AG09309 (cell line): Measurements from ENCODE around the gene DENND4A.

ENCODE experiments used
- DNase-seq: peaks from one replicate; pipeline ENCODE4 v3.0.0-alpha.2; 2010; ENCODE audit warnings: low read depth
- H3K4me3 ChIP-seq: 2 replicates; pipeline ENCODE4 v1.5.1; 2011; ENCODE audit warnings: mild to moderate bottlenecking, low read depth, low read length, moderate library complexity; ENCODE audit not compliant: control insufficient read depth
- TF ChIP-seq, protein P1 (sequence below): IDR thresholded peaks from 2 replicates; pipeline ENCODE4 v1.5.1; 2011; ENCODE audit warnings: mild to moderate bottlenecking, low read depth, low read length, inconsistent platforms; ENCODE audit not compliant: insufficient read depth, control insufficient read depth; ENCODE audit errors: missing control alignments

The DENND4A gene

DNA sequence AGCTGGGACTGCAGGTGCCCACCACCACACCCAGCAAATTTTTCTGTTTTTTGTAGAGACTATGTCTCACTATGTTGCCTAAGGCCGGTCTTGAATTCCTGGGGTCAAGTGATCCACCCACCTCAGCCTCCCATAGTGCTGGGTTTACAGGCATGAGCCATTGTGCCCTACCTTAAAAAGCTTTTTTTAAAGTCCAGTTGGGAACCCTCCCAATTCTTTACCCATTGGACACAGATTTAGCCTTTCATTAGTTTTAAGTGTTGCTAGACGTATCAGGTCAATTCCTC is 1.7 kb upstream of the DENND4A start:
- no peak for DNase-seq
- TF ChIP-seq, protein P1, sequence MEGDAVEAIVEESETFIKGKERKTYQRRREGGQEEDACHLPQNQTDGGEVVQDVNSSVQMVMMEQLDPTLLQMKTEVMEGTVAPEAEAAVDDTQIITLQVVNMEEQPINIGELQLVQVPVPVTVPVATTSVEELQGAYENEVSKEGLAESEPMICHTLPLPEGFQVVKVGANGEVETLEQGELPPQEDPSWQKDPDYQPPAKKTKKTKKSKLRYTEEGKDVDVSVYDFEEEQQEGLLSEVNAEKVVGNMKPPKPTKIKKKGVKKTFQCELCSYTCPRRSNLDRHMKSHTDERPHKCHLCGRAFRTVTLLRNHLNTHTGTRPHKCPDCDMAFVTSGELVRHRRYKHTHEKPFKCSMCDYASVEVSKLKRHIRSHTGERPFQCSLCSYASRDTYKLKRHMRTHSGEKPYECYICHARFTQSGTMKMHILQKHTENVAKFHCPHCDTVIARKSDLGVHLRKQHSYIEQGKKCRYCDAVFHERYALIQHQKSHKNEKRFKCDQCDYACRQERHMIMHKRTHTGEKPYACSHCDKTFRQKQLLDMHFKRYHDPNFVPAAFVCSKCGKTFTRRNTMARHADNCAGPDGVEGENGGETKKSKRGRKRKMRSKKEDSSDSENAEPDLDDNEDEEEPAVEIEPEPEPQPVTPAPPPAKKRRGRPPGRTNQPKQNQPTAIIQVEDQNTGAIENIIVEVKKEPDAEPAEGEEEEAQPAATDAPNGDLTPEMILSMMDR, result no peak
- H3K4me3 ChIP-seq, result no peak overlapping the region

DNA sequence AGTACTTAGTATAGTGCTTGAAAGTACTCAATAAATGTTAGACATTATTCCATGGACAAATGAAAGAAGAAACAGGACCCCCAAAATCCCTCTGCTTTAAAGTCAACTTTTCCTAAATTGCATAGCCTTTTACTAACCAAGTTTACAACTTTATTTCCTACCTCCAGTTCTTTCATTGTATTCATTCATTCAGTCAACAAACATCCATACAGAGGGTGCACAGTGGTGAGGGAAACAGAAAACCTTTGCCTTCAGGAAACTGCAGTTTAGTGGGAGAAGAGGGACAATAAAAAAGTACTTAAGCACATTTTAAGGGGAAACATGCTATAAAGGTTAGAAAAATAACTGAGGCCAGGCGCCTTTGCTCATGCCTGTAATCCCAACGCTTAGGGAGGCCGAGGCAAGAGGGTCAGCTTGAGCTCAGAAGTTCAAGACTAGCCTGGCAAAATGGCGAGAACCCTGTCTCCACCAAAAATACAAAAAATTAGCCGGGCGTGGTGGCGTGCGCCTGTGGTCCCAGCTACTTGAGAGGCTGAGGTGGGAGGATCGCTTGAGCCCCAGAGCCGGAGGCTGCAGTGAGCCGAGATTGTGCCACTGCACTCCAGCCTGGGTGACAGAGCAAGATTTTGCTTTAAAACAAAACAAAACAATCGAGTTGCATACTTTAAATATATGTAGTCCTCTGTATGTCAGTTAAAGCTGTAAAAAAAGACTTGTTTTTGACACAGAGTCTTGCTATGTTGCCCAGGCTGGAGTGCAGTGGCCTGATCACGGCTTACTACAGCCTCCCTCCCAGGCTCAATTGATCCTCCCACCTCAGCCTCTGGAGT is 1.1 kb upstream of the DENND4A start:
- TF ChIP-seq, protein P1, result no peak
- DNase-seq, result no peak
- no peak overlapping the region; the same call in 1 of the 2 replicates for H3K4me3 ChIP-seq

DNA sequence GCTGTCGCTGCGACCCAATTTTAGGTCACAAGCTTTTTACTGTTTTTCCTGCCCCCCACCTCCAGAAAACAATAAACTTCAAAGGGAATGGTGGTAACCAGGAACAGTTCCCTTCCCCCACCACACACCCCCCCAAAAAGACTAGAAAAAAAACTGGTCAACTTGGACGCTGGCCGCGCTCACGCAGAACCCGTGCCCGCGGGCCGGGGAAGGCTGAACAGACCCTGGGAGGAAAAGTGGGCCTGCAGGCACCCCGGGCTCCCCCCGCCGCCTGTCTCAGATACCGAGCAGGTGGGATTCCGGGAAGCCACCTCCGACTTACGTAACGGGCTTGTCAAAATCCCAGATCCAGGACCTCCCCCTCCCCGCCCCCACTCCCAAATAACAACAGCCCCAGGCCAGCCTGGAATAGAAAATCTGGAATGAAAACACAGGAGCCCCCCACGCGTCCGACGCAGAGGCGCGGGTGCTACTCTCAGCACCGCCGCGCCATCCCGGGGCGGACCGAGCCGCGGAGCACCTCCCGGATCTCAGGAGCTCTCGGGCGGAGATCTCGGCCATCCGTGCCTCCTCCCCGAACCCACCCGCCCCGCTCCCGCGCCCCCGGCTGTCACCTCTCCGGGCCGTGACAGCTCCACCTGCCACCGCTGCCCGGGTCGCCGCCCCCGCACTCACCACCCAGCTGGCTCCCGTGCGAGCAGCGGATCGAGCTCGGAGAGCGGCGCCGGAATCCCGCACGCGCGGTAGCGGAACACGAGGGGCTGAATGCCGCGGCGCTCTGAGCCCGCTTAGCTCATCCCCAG is 557 bp downstream of the DENND4A start:
- DNase-seq, result no peak
- H3K4me3 ChIP-seq, result peak overlapping the region; percentile 85
- TF ChIP-seq, protein P1, result no peak

DNA sequence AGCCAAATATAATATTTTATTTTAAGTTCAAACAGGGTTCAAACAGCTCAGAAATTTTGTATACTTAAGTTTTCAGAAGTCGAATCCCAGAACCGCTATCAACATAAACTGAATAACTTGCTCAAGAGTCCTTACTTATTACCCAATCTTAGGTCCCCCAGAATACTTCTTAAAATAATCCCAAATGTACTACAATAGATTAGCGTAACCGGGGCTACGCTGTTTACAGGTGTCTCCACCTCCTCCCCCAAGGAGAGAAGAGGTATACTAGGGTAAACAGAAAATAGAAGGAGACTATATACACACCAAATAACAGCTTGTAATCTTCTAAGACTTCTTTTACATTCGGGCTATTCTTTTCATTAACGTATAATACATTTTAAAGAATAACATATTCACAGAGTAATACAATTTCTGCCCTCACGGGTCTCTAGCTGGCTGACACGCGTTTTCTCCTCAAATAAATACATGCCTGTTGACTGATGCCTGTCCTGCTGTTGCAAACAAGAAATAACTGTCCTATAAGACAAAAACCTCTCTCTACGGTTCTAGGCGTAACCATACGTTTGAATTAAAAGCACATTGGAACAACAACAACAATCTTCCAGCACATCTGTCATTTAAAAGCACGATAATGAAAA is 1.3 kb downstream of the DENND4A start:
- peak overlapping the region; percentile 85 for H3K4me3 ChIP-seq
- DNase-seq, result no peak
- TF ChIP-seq, protein P1, result no peak

DNA sequence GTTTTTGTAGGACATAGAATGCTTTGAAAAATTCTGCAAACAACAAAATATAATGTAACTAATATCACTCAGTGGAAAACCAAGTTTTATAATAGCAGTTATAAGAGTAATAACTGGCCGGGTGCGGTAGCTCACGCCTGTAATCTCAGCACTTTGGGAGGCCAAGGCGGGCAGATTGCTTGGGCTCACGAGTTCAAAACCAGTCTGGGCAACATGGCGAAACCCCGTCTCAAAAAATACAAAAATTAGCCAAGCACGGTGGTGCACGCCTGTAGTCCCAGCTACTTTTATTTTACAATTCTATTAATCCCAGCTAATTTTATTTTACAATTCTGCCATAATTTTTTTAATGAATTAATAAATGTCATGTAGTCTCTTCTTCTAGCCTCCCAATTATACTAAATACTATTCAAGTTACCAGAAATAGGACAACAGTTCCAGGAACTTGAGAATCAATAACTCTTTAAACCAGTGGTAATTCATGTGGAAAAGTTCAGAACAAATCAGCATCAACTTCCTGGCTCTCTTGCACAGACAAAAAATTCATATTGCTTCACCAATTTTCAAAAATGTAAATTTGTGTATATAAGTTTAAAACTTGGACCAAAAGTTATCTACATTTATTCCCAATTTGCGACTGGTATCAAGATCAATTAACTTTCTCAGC is 2.2 kb downstream of the DENND4A start:
- TF ChIP-seq, protein P1, result no peak
- DNase-seq, result no peak
- H3K4me3 ChIP-seq, result no peak overlapping the region

DNA sequence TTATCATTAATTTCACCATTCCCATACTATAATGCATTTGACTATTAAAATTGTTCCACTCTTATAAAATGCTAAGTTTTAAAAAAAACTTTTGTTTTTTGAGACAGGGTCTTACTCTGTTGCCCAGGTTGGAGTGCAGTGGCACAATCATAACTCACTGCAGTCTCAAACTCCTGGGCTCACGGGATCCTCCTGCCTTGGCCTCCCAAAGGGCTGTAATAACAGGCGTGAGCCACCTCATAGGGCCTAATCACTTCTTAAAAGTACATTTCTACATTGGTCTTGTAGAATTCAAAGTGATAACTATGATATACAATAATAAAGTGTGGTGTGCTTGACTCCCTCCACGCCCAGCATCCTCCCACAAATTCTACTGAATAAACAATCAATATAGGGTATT is 3.0 kb downstream of the DENND4A start:
- H3K4me3 ChIP-seq, result no peak overlapping the region
- no peak for DNase-seq
- TF ChIP-seq, protein P1, result no peak
